Stimulated activated CD8-positive, alpha-beta memory T cell treated with anti-CD3 and anti-CD28 coated beads, Interleukin-4, amount 100 ng/mL, for 24 hours (primary cell): ENCODE data around the gene RLF.
"Not testable (repeated sequence)": the region's sequence is repeated elsewhere in the genome, so short reads cannot be mapped to it uniquely, and the experiment has no call there.

ENCODE experiments used
- DNase-seq: peaks from one replicate; pipeline ENCODE4 v3.0.0-alpha.2; 2020; ENCODE audit warnings: low read depth

The RLF gene

GRCh38 chr1:40162753-40163441 lies 1.7 kb downstream of the RLF start:
- no peak for DNase-seq

- no peak for DNase-seq
Observed at GRCh38 chr1:40167317-40167716, 6.1 kb downstream of the RLF start.

GRCh38 chr1:40171036-40171435 lies 9.8 kb downstream of the RLF start:
- no peak for DNase-seq

GRCh38 chr1:40174788-40175187 lies 13.6 kb downstream of the RLF start:
- DNase-seq = no peak

- not testable (repeated sequence) for DNase-seq
Observed at GRCh38 chr1:40176989-40177388, 15.8 kb downstream of the RLF start.

GRCh38 chr1:40178200-40178599 lies 17.0 kb downstream of the RLF start:
- DNase-seq = no peak

- no peak for DNase-seq
Observed at GRCh38 chr1:40179496-40180089, 18.4 kb downstream of the RLF start.

GRCh38 chr1:40183055-40183710 lies 22.0 kb downstream of the RLF start:
- DNase-seq = no peak

GRCh38 chr1:40184193-40184592 lies 23.0 kb downstream of the RLF start:
- DNase-seq = no peak

GRCh38 chr1:40185951-40186864 lies 25.0 kb downstream of the RLF start:
- DNase-seq = peak; percentile 35

GRCh38 chr1:40187399-40187798 lies 26.2 kb downstream of the RLF start:
- no peak for DNase-seq

GRCh38 chr1:40194639-40195038 lies 33.5 kb downstream of the RLF start:
- DNase-seq = not testable (repeated sequence)

- DNase-seq = no peak
Observed at GRCh38 chr1:40197656-40198055, 36.5 kb downstream of the RLF start.

GRCh38 chr1:40199126-40199525 lies 37.9 kb downstream of the RLF start:
- DNase-seq = no peak

GRCh38 chr1:40204856-40205255 lies 43.7 kb downstream of the RLF start:
- no peak for DNase-seq

- no peak for DNase-seq
Observed at GRCh38 chr1:40210511-40211204, 49.5 kb downstream of the RLF start.

- no peak for DNase-seq
Observed at GRCh38 chr1:40218333-40218732, 57.1 kb downstream of the RLF start.

GRCh38 chr1:40221471-40221905 lies 60.3 kb downstream of the RLF start:
- DNase-seq = not testable (repeated sequence)

GRCh38 chr1:40221977-40222772 lies 61.0 kb downstream of the RLF start:
- DNase-seq = no peak

- no peak for DNase-seq
Observed at GRCh38 chr1:40224040-40224439, 62.9 kb downstream of the RLF start.

GRCh38 chr1:40226192-40226591 lies 65.0 kb downstream of the RLF start:
- no peak for DNase-seq
